D721Med (cell line): ENCODE results near the gene SLC7A10.

Experiments
- DNase-seq: peaks from one replicate; pipeline ENCODE4 v3.0.0; 2011; ENCODE audit warnings: low spot score; ENCODE audit not compliant: insufficient read length
- FAIRE-seq: peaks from 2 replicates; lab custom pipeline; 2011; peaks lifted over from hg19 to GRCh38; lab: Jason Lieb, UNC
- TF ChIP-seq, protein P1 (sequence below): IDR thresholded peaks from 2 replicates; pipeline ENCODE4 v1.5.1; 2012; ENCODE audit warnings: mild to moderate bottlenecking, control low read depth; ENCODE audit not compliant: insufficient read depth; ENCODE audit errors: missing control alignments

The SLC7A10 gene

DNA sequence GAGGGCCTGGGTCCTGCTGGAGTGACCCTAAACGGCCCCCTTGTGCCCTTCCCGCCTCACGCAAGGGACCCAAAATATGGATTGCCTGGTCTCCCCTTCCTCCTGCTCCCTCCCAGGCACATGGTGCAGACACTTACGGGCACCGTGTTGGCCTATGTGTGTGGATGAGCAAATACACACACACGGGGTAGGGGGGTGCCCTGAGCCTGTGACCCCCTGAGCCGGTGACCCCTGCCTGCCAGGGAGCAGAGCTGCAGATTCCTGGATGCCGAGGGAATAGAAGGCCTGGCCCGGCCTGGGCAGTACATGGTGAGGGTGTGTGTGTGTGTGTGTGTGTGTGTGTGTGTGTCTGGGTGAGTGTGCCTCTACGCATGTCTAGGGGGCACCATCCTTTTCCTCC is 43.4 kb upstream of the SLC7A10 start:
- DNase-seq (no peak), FAIRE-seq (no peak)
- TF ChIP-seq, protein P1, sequence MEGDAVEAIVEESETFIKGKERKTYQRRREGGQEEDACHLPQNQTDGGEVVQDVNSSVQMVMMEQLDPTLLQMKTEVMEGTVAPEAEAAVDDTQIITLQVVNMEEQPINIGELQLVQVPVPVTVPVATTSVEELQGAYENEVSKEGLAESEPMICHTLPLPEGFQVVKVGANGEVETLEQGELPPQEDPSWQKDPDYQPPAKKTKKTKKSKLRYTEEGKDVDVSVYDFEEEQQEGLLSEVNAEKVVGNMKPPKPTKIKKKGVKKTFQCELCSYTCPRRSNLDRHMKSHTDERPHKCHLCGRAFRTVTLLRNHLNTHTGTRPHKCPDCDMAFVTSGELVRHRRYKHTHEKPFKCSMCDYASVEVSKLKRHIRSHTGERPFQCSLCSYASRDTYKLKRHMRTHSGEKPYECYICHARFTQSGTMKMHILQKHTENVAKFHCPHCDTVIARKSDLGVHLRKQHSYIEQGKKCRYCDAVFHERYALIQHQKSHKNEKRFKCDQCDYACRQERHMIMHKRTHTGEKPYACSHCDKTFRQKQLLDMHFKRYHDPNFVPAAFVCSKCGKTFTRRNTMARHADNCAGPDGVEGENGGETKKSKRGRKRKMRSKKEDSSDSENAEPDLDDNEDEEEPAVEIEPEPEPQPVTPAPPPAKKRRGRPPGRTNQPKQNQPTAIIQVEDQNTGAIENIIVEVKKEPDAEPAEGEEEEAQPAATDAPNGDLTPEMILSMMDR, result no peak

DNA sequence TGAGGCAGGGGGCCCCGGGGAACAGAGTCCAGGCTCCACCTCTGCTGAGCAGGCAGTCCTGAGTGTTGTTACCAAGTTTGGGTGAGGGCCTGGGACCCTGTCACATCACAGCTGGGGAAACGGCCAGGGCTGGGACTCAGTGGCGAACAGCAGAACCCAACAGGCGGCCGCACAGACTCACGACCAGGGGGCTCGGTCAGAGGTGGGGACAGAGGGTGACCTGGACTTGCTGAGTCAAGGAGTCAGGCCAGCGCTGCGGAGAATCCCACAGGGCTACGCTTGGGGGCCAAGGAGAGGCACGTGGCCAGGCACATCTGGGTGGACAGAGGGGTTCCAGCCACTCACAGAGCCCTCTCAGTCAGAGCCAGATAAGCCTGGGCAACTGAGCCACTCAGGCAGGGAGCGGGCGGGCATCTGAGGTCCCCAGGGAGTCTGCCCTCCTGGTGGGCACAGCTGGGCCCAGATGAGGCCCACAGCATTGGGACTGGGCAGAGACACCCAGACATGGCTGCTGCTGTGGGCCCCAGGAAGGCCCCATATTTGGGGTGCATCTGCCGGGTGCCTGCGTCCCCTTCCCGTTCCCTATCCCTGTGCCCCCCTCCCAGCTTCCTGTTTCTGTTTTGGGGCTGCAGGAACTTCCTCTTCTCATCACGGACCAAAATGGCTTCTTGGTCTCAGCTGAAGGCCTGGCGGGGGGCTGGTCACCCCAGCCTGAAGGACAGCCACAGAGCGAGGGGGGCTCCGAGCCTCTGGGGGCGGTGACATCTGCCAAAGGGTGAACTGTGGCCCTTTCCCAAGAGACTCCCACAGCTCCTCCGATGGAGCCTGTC is 42.7 kb upstream of the SLC7A10 start:
- DNase-seq, result no peak
- FAIRE-seq, result no peak
- TF ChIP-seq, protein P1, result no peak

DNA sequence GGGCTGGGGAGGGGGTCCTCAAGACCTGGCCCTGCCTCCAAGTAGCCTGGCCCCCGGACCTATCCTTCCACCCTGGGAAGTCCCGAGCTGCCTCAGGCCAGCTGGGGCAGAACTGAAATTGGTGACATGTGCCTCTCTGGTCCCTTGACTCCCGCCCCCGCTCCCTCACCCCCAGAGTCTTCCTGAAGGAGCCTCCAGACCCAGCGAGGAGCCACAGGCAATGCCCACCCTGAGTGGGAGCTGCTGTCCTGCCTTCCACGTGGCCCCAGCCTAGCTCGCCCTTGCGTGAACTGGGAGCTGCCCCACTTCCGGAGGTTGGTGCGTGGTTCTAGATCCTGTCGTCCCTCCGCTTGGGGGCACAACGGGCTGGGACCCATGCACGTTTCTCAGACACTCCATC is 42.1 kb upstream of the SLC7A10 start:
- TF ChIP-seq, protein P1, result no peak
- no peak for FAIRE-seq

DNA sequence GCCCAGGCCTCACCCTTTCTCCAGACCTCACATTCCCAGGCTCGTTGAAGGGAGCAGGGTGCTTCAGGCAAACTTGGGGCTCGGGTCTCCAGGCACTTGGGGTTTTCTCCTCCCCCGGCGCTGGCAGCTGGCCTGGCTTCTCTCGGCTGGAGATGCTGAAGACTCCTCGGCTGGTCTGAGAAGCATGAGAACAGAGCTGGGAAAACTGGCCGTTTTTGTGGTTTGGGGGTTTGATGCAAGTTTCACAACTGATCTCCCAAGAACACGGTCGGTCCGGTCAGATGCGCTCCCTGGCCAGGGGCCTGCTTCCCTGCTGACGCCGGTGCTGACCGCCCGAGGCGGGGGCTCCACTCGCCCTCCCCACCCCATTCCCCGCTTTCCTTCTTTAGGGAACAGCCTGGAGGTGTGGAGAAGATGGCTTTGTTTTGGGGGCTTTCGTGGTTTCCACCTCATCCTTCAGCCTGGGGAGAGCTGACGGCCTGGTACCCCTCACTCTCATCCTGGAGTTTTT is 41.4 kb upstream of the SLC7A10 start:
- DNase-seq (no peak), FAIRE-seq (no peak)
- TF ChIP-seq, protein P1, result no peak

More for the DNA sequence above, 42.1 kb upstream of the SLC7A10 start:
- DNase-seq, result no peak

DNA sequence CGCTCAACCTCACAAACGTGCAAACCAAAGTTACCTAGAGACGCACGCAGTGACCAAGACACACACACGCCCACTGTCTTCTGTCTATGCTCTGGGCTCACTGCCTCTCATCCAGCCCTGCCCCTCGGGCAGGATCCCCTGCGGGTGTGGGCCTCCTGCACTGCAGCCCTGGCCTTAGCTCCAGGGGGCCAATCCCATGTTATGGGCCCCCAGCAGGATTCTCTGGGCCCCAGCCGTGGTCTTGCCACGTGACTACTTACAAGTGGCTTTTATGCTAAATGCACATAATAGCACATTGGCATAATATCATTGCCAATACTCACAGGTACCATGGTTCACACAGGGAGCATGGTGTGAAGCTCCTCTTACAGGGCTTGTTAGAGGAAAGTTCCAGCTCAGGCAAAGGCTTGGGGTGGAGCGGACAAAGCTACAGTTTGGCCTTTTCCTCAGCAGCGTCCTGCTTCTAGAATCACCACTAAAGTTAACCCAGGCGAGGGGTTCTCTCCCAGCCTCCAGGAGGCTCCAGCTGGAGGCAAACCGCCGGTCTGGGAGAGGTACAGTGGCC is 39.3 kb upstream of the SLC7A10 start:
- DNase-seq (no peak), FAIRE-seq (no peak)
- TF ChIP-seq, protein P1, result no peak

DNA sequence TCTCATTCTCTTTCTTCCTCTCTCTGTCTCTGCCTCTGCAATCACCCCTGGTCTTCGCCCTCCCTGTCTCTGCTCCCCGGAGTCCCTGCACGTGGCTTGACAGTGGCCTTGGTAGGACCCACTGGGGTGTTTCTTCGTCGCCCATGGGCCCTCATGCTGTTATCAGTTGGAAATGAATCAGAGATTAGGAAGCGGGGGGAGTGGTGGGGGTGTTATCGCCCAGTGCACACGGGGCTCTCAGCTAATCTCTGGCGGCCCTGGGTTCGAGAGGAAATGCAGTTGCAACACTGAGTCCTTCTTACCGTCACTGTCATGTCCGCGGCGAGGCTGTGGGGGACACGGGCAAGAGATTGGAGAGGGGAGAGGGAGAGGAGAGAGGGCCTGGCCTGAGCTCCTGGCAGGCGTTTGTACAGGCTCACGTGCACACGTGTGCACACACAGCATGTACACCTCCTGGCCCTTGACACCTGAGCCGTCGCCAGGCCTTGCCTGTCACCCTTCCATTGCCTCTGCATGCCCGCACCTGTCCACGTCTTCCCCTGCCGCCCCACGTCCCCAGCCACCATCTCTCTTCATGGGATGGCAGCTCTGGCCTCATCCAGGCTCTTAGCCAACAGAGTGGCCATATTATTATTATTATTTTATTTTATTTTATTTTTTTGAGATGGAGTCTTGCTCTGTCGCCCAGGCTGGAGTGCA is 37.8 kb upstream of the SLC7A10 start:
- no peak for FAIRE-seq
- DNase-seq, result no peak
- TF ChIP-seq, protein P1, result no peak
